ENCODE results near the gene PCDH8. TPM values are rescaled to one million over a fixed set of nuclear protein-coding genes. Genes with fewer than 3 reads are reported as not detected.

PCDH8 gene
- total RNA-seq, 2 donors from 2014 or later: not detected

DNA sequence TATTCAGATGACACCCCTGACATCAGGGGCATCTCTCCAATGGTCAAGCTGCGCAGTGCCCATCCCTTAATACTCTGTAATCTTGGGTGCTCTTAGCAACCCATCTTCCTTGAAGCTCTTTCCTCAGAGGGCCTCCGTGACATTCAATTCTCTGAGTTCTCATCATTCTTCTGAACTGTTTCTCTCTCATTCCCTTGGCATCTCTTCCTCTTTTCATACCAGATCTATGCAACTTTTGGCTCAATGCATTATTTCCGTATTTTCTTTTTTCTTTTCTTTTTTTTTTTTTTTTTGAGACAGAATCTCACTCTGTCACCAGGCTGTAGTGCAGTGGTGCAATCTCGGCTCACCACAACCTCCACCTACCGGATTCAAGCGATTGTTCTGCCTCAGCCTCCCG is 53.9 kb downstream of the PCDH8 start:
- Mint-ChIP-seq H3K36me3 (ENCODE audit: insufficient read depth in 2 of 2) (no peaks in the 10 kb centered on the region), H3K4me3 (no peak overlapping the region), H3K4me1 (ENCODE audit: low read depth) (no peaks in the 10 kb centered on the region), H3K27me3 (ENCODE audit: low read depth) (peaks cover 7% of the 10 kb centered on the region), H3K9me3 (no peaks in the 10 kb centered on the region), H3K27ac (no peak overlapping the region)
- ATAC-seq (replicated peaks in 1 of 2) (no peak), DNase-seq (no peak)

DNA sequence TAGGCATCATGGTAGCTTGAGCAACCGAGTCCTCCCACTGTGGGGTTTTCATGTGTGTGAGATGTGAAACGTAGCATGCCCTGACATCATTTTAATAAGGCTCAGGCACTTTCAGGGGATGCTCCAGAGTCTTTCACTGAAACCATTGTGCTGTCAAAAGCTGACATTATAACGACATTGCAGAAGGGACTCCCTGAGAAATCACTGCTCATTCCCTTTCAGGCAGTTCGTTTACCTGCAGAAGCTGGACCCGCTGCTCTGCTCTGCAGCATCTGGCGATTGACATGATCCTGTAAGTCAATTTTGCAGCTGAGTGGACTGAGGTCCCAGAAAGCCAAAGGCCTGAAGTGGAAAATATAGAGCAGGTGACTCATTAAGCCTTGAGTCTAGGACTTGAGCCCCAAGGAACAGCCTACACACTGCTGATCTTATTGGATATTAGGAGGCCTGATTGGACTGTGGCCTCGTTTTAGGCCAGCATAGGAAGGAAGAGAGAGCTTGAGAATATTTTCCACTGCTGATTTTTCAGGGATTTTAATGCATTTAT is 54.9 kb downstream of the PCDH8 start:
- DNase-seq: no peak
- H3K4me3 Mint-ChIP-seq: no peak overlapping the region

More for the DNA sequence above, 54.9 kb downstream of the PCDH8 start:
- no peak overlapping the region for H3K27ac Mint-ChIP-seq
- peaks cover 7% of the 10 kb centered on the region for H3K27me3 Mint-ChIP-seq (ENCODE audit: low read depth)
- no peaks in the 10 kb centered on the region for H3K4me1 Mint-ChIP-seq (ENCODE audit: low read depth)
- H3K9me3 Mint-ChIP-seq: no peaks in the 10 kb centered on the region
- H3K36me3 Mint-ChIP-seq (ENCODE audit: insufficient read depth in 2 of 2): no peaks in the 10 kb centered on the region
- ATAC-seq (replicated peaks in 1 of 2): no peak

Other genes with a start within 250 kb of the PCDH8 start
- gene HNRNPA1L2, start 206.2 kb downstream of the PCDH8 start, total RNA-seq: 10 to 100 TPM; 12.3 TPM
- 10 to 100 TPM; 47.9 to 51.0 TPM for gene SUGT1, start 195.8 kb downstream of the PCDH8 start, total RNA-seq
- not detected for gene CNMD, start 108.8 kb downstream of the PCDH8 start, total RNA-seq
- gene OLFM4, start 180.2 kb upstream of the PCDH8 start, total RNA-seq: not detected